ENCODE results near the gene PEF1.

PEF1 gene

DNA sequence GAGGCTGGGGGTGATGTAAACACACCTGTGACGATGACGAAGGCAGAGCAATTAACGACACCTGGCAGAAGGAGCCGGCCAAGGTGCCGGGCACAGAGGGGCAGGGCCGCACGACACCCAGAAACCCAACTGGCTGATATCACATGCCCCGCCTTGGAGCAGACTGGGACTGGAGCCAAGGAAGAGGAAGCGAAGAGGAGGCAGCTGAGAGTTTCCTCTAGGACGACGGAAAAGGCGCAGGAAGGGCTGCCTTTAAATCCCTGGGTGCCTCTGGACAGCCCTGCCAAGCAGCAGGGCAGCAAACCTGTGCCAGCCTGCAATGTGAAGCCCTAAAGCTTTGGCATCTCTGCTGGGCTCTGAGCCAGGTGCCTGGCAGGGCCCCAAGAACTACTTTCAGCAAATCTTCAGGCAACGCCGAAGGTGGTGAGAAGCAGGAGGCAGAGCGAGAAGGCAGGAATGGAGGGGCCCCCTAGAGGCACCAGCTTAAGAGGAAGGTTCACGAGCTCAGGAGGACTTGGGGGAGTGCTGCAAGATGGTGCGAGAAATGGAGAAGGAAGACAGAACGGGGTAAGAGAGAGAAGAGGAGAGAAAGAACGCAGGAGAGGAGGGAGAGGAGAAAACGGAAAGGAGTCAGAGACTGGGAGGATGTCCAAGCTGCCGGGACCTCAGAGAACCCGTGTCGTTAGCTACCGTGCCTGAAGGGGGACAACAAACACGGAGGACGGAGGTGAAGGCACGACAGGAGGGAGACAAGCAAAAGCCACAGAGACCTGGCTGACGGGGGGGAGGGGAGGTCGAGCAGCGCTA, 25.3 kb upstream of the PEF1 start:
- TF ChIP-seq, protein P1, sequence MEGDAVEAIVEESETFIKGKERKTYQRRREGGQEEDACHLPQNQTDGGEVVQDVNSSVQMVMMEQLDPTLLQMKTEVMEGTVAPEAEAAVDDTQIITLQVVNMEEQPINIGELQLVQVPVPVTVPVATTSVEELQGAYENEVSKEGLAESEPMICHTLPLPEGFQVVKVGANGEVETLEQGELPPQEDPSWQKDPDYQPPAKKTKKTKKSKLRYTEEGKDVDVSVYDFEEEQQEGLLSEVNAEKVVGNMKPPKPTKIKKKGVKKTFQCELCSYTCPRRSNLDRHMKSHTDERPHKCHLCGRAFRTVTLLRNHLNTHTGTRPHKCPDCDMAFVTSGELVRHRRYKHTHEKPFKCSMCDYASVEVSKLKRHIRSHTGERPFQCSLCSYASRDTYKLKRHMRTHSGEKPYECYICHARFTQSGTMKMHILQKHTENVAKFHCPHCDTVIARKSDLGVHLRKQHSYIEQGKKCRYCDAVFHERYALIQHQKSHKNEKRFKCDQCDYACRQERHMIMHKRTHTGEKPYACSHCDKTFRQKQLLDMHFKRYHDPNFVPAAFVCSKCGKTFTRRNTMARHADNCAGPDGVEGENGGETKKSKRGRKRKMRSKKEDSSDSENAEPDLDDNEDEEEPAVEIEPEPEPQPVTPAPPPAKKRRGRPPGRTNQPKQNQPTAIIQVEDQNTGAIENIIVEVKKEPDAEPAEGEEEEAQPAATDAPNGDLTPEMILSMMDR (IDR thresholded peaks at IDR 0.05; ENCODE audit: low read length): peak; percentile 38
- TF ChIP-seq EZH2phosphoT487 (IDR thresholded peaks at IDR 0.05; ENCODE audit: low read length): no peak
- Histone ChIP-seq H3K36me3 (replicated peaks; ENCODE audit: insufficient read depth, low read length) (no peaks in the 10 kb centered on the region), H3K27ac (ENCODE audit: low read length) (no peak overlapping the region; the same call in 1 of the 2 replicates), H4K20me1 (ENCODE audit: insufficient read depth, low read length) (no peaks in the 10 kb centered on the region), H3K9me3 (replicated peaks; ENCODE audit: insufficient read depth, low read length) (no peaks in the 10 kb centered on the region), H3K27me3 (replicated peaks; ENCODE audit: insufficient read depth, low read length) (peaks cover 77% of the 10 kb centered on the region), H3K9me2 (replicated peaks; ENCODE audit: insufficient read depth, low read length) (no peaks in the 10 kb centered on the region), H3K9ac (ENCODE audit: low read length) (no peak overlapping the region), H3F3A (ENCODE audit: insufficient read depth, low read length) (no peaks in the 10 kb centered on the region), H3K79me2 (ENCODE audit: low read length) (no peaks in the 10 kb centered on the region), H2AFZ (ENCODE audit: low read length) (peak overlapping the region; percentile 57), H3K4me3 (ENCODE audit: low read length) (peak overlapping the region; percentile 3; the same call in 1 of the 2 replicates), H3K4me1 (ENCODE audit: low read length) (0 out of 2 replicates have a peak, but pooled peaks cover 3% of the 10 kb centered on the region), H3K4me2 (ENCODE audit: low read depth, low read length) (peak overlapping the region; percentile 58; the same call in 1 of the 2 replicates)
- peak; percentile 32 for DNase-seq

DNA sequence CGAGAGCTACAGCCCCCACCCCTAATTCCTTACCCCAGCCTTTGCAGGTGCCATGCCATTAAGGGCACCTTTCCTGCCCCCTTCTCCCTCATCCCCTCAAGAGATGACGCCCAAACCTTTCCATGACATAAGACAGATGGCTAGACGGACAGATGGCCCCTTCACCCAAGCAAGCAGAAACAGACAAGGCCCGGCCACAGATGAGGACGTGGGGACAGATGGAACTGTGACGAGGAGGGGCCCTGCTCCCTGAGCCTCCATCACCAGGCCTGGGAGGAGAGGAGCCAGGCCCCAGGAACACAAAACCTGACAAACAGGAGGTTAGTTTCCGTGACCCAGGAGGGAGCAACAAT, 24.7 kb upstream of the PEF1 start:
- Histone ChIP-seq H3K9me2 (replicated peaks; ENCODE audit: insufficient read depth, low read length) (no peaks in the 10 kb centered on the region), H3K9ac (ENCODE audit: low read length) (no peak overlapping the region), H3K27ac (ENCODE audit: low read length) (no peak overlapping the region), H2AFZ (ENCODE audit: low read length) (peak overlapping the region; percentile 57; the same call in 1 of the 2 replicates), H3K79me2 (ENCODE audit: low read length) (no peaks in the 10 kb centered on the region), H4K20me1 (ENCODE audit: insufficient read depth, low read length) (no peaks in the 10 kb centered on the region), H3F3A (ENCODE audit: insufficient read depth, low read length) (no peaks in the 10 kb centered on the region), H3K27me3 (replicated peaks; ENCODE audit: insufficient read depth, low read length) (peaks cover 71% of the 10 kb centered on the region), H3K4me3 (ENCODE audit: low read length) (0 out of 2 replicates have a peak overlapping the region, but pooled peaks have one; percentile 3), H3K9me3 (replicated peaks; ENCODE audit: insufficient read depth, low read length) (no peaks in the 10 kb centered on the region), H3K4me1 (ENCODE audit: low read length) (0 out of 2 replicates have a peak, but pooled peaks cover 3% of the 10 kb centered on the region), H3K4me2 (ENCODE audit: low read depth, low read length) (peak overlapping the region; percentile 58; the same call in 1 of the 2 replicates), H3K36me3 (replicated peaks; ENCODE audit: insufficient read depth, low read length) (no peaks in the 10 kb centered on the region)
- TF ChIP-seq EZH2phosphoT487 (IDR thresholded peaks at IDR 0.05; ENCODE audit: low read length) (no peak), EZH2 (optimal IDR thresholded peaks at IDR 0.05; ENCODE audit: low read depth, low read length) (no peak)
- TF ChIP-seq, protein P1 (IDR thresholded peaks at IDR 0.05; ENCODE audit: low read length): no peak
- DNase-seq: no peak

DNA sequence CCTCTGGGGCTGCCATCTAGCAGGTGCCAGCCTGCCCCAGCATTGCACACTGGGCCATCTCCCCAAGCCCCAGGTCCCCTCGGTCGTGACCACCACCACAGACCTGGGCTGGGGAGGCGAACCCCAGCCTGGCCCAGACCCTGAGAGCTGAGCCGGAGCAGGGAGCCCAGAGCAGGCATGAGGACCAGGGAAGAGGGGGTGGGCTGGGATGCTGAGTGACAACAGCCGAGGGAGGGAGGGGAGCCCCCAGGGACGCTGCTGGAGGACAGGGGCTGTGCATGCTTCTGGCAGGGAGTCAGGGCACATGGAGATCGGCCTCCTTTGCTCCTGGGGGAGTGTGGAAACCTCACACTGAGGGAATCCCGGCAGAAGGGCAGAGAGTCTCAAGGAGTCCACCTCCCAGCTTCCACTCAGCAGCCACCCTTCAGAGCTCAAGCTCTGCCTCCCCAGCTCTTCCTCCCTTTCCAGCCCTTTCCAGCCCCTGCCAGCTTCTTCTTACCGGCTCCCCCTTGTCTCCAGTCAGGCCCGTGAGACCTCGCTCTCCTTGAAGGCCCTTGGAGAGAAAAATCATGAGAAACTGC, 23.7 kb upstream of the PEF1 start:
- no peaks in the 10 kb centered on the region for H3K9me2 ChIP-seq (replicated peaks; ENCODE audit: insufficient read depth, low read length)
- no peak for TF ChIP-seq EZH2phosphoT487 (IDR thresholded peaks at IDR 0.05; ENCODE audit: low read length)
- TF ChIP-seq, protein P1 (IDR thresholded peaks at IDR 0.05; ENCODE audit: low read length): no peak
- no peak for TF ChIP-seq EZH2 (optimal IDR thresholded peaks at IDR 0.05; ENCODE audit: low read depth, low read length)
- no peak overlapping the region for H3K4me2 ChIP-seq (ENCODE audit: low read depth, low read length)
- H3K4me3 ChIP-seq (ENCODE audit: low read length): no peak overlapping the region
- DNase-seq: no peak
- H3K27me3 ChIP-seq (replicated peaks; ENCODE audit: insufficient read depth, low read length): peaks cover 65% of the 10 kb centered on the region
- no peak overlapping the region for H3K27ac ChIP-seq (ENCODE audit: low read length)
- H3K9me3 ChIP-seq (replicated peaks; ENCODE audit: insufficient read depth, low read length): no peaks in the 10 kb centered on the region
- no peak overlapping the region for H2AFZ ChIP-seq (ENCODE audit: low read length)
- no peak overlapping the region for H3K9ac ChIP-seq (ENCODE audit: low read length)
- H4K20me1 ChIP-seq (ENCODE audit: insufficient read depth, low read length): no peaks in the 10 kb centered on the region
- H3F3A ChIP-seq (ENCODE audit: insufficient read depth, low read length): no peaks in the 10 kb centered on the region
- H3K4me1 ChIP-seq (ENCODE audit: low read length): 0 out of 2 replicates have a peak, but pooled peaks cover 3% of the 10 kb centered on the region
- H3K36me3 ChIP-seq (replicated peaks; ENCODE audit: insufficient read depth, low read length): no peaks in the 10 kb centered on the region
- H3K79me2 ChIP-seq (ENCODE audit: low read length): no peaks in the 10 kb centered on the region
